Spleen (tissue), 7 donors: ENCODE measurements around the gene CTDSPL.

ENCODE experiments used
- CTCF ChIP-seq, 11 experiments: fragments of 200-600 bp in 7 of 11; fragments of 450-650 bp in 4 of 11; sonication (generic) in 4 of 11; IDR thresholded peaks in 8 of 11; conservative IDR thresholded peaks in 3 of 11; 1 replicate in 7 of 11; 2 replicates in 4 of 11; pipeline versions ENCODE4 v1.4.0 to v1.8.0; 2016 to 2021; ENCODE audit warnings: antibody characterized with exemption in 11 of 11, inconsistent platforms in 4 of 11, mild to moderate bottlenecking in 1 of 11
- POLR2A ChIP-seq, 3 donors: fragments of 450-650 bp; IDR thresholded peaks; one replicate each; pipeline ENCODE4 v1.5.1; 2017; ENCODE audit warnings: antibody characterized with exemption in 3 of 3, mild to moderate bottlenecking in 1 of 3
- POLR2AphosphoS5 ChIP-seq, 3 donors: sonication (generic); formaldehyde crosslinking; IDR thresholded peaks; one replicate each; pipeline ENCODE4 v1.5.1; 2017; ENCODE audit warnings: antibody characterized with exemption in 3 of 3
- donor health status: DM: no; HTN: no; CAD: no; lungs with moderate emphysema.
- donor health status: DM: no; HTN: no; CAD: no.
- donor health status: DM: no; HTN: no; CAD: no.

DNA sequence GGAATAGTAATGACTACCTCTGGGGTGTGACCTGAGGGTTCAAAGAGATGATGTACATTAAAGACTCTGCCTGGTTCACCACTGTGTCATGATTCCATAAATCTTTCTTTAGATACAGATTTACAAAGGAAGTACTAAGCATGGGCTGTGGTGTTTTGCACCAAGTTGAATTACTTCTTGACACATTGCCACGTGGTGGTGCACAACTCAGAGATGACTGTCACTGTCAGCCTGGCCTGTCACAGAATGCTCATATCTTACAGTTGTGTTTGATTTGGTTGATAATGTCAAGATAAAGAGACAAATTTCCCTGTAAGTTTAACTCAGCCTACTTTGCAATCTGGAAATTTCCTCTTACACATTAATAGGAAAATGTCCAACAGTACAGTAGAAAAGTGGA lies 3.2 kb downstream of the CTDSPL start:
- no peak for TF ChIP-seq CTCF (IDR thresholded peaks at IDR 0.05 in 8 of 11, conservative IDR thresholded peaks at IDR 0.05 in 3 of 11)
- TF ChIP-seq POLR2A (IDR thresholded peaks at IDR 0.05), result no peak
- TF ChIP-seq POLR2AphosphoS5 (IDR thresholded peaks at IDR 0.05), result no peak
